Measurements from ENCODE around the gene TBL1X. TPM values are rescaled to one million over a fixed set of nuclear protein-coding genes. Genes with fewer than 3 reads are reported as not detected.
A peak's percentile ranks its signal among the peaks of the same experiment; 100 is the strongest.

The TBL1X gene
- total RNA-seq, 4 donors from 2014 or later = 32.9 to 42.9 (median 33.4) TPM

DNA sequence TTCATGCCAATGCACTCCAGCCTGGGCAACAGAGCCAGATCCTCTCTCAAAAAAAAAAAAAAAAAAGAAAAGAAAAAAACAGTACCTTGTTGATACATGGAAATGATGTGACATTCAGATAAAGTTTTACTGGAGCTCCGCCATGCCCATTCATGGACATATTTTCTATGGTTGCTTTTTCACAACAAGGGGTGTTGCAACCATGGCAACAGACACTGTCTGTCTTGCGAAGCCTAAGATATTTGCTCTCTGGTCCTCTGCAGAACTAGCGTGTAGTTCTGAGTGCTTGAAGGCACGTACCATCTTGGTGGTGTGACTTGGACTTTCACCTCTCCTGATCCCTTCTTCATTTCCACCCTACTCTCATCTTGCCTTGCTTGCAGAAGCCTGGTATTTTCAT is 53.2 kb downstream of the TBL1X start:
- Histone ChIP-seq H3K4me3 (replicated peaks in 1 of 3) (no peak overlapping the region), H3K36me3 (no peaks in the 10 kb centered on the region), H3K4me1 (peaks cover 4 to 10% of the 10 kb centered on the region in 2 donors), H3K27me3 (no peaks in the 10 kb centered on the region), H3K27ac (no peak overlapping the region), H3K9me3 (no peaks in the 10 kb centered on the region)
- WGBS, 2 donors = 94 to 100% methylated on average over 4 of the region's 4 CpGs
- no peak for TF ChIP-seq POLR2A (IDR thresholded peaks at IDR 0.05)
- DNase-seq = no peak
- intact Hi-C loops (cut with DNase I) = no loop called here

DNA sequence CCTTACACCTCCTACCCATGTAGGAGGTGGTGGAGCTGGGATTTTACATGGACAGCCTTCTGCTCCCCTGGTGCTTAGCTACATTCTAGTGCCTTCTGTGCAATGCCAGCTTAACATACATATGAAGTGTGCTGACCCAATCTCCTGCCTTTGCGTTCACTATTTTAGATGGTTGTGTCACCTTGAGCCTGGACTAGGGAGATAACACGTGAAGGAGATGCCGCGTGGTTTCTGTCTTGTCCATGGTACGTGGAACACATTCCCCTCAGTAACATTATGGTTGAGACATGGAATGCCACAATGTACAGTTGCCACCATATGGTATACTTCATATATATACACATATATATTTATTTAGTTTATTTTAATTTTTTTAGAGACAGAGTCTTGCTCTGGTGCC is 54.0 kb downstream of the TBL1X start:
- intact Hi-C loops (cut with DNase I) = no loop called here
- Histone ChIP-seq H3K4me3 (replicated peaks in 1 of 3) (no peak overlapping the region), H3K27me3 (no peaks in the 10 kb centered on the region), H3K36me3 (no peaks in the 10 kb centered on the region), H3K27ac (no peak overlapping the region), H3K4me1 (peaks cover 8 to 15% of the 10 kb centered on the region in 2 donors), H3K9me3 (no peaks in the 10 kb centered on the region)
- 96 to 100% methylated on average over 2 to 5 of the region's 5 CpGs for WGBS, 2 donors
- TF ChIP-seq POLR2A (IDR thresholded peaks at IDR 0.05) = no peak
- TF ChIP-seq, protein P1, sequence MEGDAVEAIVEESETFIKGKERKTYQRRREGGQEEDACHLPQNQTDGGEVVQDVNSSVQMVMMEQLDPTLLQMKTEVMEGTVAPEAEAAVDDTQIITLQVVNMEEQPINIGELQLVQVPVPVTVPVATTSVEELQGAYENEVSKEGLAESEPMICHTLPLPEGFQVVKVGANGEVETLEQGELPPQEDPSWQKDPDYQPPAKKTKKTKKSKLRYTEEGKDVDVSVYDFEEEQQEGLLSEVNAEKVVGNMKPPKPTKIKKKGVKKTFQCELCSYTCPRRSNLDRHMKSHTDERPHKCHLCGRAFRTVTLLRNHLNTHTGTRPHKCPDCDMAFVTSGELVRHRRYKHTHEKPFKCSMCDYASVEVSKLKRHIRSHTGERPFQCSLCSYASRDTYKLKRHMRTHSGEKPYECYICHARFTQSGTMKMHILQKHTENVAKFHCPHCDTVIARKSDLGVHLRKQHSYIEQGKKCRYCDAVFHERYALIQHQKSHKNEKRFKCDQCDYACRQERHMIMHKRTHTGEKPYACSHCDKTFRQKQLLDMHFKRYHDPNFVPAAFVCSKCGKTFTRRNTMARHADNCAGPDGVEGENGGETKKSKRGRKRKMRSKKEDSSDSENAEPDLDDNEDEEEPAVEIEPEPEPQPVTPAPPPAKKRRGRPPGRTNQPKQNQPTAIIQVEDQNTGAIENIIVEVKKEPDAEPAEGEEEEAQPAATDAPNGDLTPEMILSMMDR (IDR thresholded peaks at IDR 0.05) = no peak
- no peak for DNase-seq

DNA sequence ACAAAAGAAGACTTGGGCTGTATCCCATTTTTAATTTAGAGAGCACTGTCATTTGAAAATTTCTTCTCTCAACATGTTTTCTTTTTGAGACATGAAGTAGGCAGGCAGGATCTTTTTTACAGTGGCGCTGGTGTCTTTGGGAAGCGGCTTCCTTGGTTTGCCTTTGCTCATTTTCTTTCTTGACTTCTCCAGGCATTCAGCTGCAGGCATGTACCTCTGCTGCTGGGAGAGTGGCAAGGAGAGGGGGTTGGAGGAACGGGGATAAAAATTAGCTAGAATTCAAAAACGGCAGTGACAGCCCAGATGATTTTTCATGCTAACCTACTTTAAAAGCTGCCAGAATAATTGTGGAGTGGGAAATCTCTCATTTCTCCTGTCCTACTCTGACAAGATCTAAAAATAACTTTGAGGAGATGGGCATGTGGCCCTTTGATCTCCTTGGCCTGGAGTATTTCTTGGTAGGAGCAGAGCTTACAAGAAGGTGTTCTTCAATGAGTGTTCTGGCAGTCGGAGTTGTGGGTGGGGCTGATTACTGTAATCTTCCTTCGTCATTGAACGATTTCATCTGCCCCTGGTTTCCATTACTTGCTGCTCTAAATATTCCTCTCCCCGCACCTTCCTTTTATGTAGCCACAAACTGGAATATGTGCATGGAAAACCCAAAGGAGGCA is 54.8 kb downstream of the TBL1X start:
- Histone ChIP-seq H3K4me3 (replicated peaks in 1 of 3) (no peak overlapping the region), H3K4me1 (peaks cover 8 to 15% of the 10 kb centered on the region in 2 donors), H3K9me3 (no peaks in the 10 kb centered on the region), H3K27me3 (no peaks in the 10 kb centered on the region), H3K36me3 (no peaks in the 10 kb centered on the region), H3K27ac (no peak overlapping the region)
- WGBS, 2 donors = 50 to 51% methylated on average over 8 of the region's 8 CpGs
- intact Hi-C loops (cut with DNase I) = no loop called here
- DNase-seq = no peak
- TF ChIP-seq, protein P1 (IDR thresholded peaks at IDR 0.05) = no peak
- TF ChIP-seq POLR2A (IDR thresholded peaks at IDR 0.05) = no peak

DNA sequence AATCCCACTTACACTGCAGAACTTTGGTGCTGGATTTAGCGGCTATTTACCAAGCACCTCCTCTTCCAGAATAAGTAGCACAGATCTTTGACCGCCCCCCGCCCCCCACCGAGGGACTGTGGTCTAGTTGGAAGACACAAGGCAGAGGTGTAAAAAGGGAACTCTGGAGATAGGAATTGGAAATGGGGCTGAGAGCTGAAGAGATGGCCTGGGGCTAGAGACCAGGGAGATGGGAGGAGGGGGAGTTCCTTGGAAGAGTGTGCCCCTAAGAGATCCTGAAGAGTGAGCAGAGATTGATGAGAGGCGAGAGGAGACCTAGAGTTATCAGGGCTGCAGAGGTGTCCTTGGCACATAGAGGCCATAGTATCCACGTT is 55.3 kb downstream of the TBL1X start:
- Histone ChIP-seq H3K36me3 (no peaks in the 10 kb centered on the region), H3K4me3 (replicated peaks in 1 of 3) (no peak overlapping the region), H3K9me3 (no peaks in the 10 kb centered on the region), H3K27me3 (no peaks in the 10 kb centered on the region), H3K27ac (no peak overlapping the region), H3K4me1 (peaks cover 8 to 15% of the 10 kb centered on the region in 2 donors)
- WGBS, 2 donors = 81 to 83% methylated on average over 6 of the region's 6 CpGs
- no peak for DNase-seq
- intact Hi-C loops (cut with DNase I) = no loop called here
- TF ChIP-seq POLR2A (IDR thresholded peaks at IDR 0.05) = no peak
- TF ChIP-seq, protein P1 (IDR thresholded peaks at IDR 0.05) = no peak

DNA sequence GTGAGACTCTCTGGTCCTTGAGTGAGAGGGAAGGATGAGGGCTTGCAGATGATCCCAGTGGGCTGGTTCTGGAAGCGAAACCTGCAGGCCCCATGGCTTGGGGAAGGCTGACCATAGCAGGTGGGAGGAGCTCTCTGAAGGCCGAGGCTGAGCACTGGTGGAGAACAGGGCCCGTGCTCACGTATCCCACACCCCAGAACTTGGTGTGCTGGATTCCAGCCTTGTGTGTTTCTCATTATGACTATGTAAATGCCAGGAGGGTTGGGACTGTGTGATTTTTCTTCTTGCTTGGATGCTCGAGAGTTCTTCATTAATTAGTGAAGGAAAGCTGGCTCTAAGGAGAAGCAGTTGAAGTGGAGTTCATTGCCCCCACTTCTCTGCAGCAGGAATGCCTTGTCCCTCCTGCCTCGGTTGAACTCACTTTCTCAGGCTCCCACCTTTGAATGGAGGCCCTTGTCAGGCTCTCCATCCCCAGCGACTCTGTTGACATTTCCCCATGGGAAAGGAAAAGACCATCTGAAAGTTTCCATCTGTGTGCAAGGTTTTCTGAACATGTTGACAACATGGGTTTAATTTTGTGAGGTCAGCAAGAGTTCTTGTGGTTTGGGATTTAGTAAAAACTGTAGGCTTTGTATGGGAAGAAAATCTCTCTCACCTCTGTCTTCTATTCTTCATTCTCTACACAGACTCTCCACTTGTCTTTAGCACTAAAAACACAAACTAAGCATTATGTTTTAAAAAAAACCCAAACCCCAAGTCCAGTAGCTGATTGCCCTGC is 57.7 kb downstream of the TBL1X start:
- Histone ChIP-seq H3K4me1 (peaks cover 11 to 21% of the 10 kb centered on the region in 2 donors), H3K9me3 (no peaks in the 10 kb centered on the region), H3K4me3 (replicated peaks in 1 of 3) (no peak overlapping the region), H3K27ac (peak overlapping the region; percentile 17 to 51 (median 45)), H3K36me3 (no peaks in the 10 kb centered on the region), H3K27me3 (no peaks in the 10 kb centered on the region)
- intact Hi-C loops (cut with DNase I) = no loop called here
- 9 to 21% methylated on average over 3 to 4 of the region's 7 CpGs for WGBS, 2 donors
- no peak for TF ChIP-seq POLR2A (IDR thresholded peaks at IDR 0.05)
- TF ChIP-seq, protein P1 (IDR thresholded peaks at IDR 0.05) = no peak
- DNase-seq = peak; percentile 40 to 47
